Measurements from ENCODE around the gene TMEM45B. TPM values are rescaled to one million over a fixed set of nuclear protein-coding genes. Genes with fewer than 3 reads are reported as not detected.
A peak's percentile ranks its signal among the peaks of the same experiment; 100 is the strongest.

TMEM45B gene
- total RNA-seq, 5 donors from 2014 or later (not counting 1 experiment from before 2014, with no cell fraction given): 1.4 to 22.7 (median 14.3) TPM

GRCh38 chr11:129895126-129896041, 79.7 kb downstream of the TMEM45B start, which contains the start of gene NFRKB:
NFRKB (minus strand) TSS chr11:129895578; CDS start chr11:129892849, 2,729 bp downstream.
- Mint-ChIP-seq H3K27me3 (no peaks in the 10 kb centered on the region), H3K4me1 (peaks cover 32 to 50% (median 42%) of the 10 kb centered on the region in 3 donors), H3K36me3 (peaks cover 27% of the 10 kb centered on the region), H3K27ac (peak within 1 kb of the TSS; percentile 87 to 89), H3K4me3 (peak within 1 kb of the TSS; percentile 92 to 93 (median 93)), H3K9me3 (no peaks in the 10 kb centered on the region)
- Histone ChIP-seq H3K36me3 (ENCODE audit: control insufficient read depth in 2 of 2, extremely low read depth in 1 of 2, insufficient read depth in 1 of 2, low read length in 1 of 2) (peaks cover 0 to 22% of the 10 kb centered on the region in 2 donors), H3K27me3 (replicated peaks in 1 of 2; ENCODE audit: control insufficient read depth in 2 of 2, extremely low read depth in 1 of 2, insufficient read depth in 2 of 2, low read length in 1 of 2) (no peaks in the 10 kb centered on the region), H3K9me3 (no peaks in the 10 kb centered on the region), H3K27ac (ENCODE audit: low read length) (peak within 1 kb of the TSS; percentile 62), H3K4me3 (ENCODE audit: control insufficient read depth in 1 of 2, extremely low read depth in 1 of 2, low read length in 1 of 2) (peak within 1 kb of the TSS; percentile 85 to 89), H3K4me1 (ENCODE audit: control insufficient read depth in 1 of 2, extremely low read depth in 1 of 2, insufficient read depth in 2 of 2, low read length in 2 of 2) (peaks cover 11 to 19% of the 10 kb centered on the region in 2 experiments)
- ATAC-seq (replicated peaks in 1 of 4): peak; percentile 96 to 98 (median 96)
- peak; percentile 67 to 91 (median 82) for DNase-seq
- ChIA-PET CTCF (interaction anchor here in 1 of 2 donors (0.5 to 2.2 kb wide), 3 partner anchors 14 to 237 kb away, joined by 3 to 9 read pairs (median 3); no protein-coding TSS in a partner anchor), POLR2A (no interaction called here)
- 2% methylated on average over 76 of the region's 77 CpGs for WGBS (ENCODE audit: insufficient coverage)

GRCh38 chr11:129896062-129896461, 80.4 kb downstream of the TMEM45B start:
- H3K4me3 Mint-ChIP-seq: peak overlapping the region; percentile 92 to 93 (median 93)
- peak overlapping the region; percentile 51 for H3K27ac ChIP-seq (ENCODE audit: low read length)
- no peaks in the 10 kb centered on the region for H3K9me3 ChIP-seq
- H3K36me3 Mint-ChIP-seq: peaks cover 27% of the 10 kb centered on the region
- H3K36me3 ChIP-seq (ENCODE audit: control insufficient read depth in 2 of 2, extremely low read depth in 1 of 2, insufficient read depth in 1 of 2, low read length in 1 of 2): peaks cover 0 to 18% of the 10 kb centered on the region in 2 donors
- no peaks in the 10 kb centered on the region for H3K27me3 Mint-ChIP-seq
- H3K4me1 ChIP-seq (ENCODE audit: control insufficient read depth in 1 of 2, extremely low read depth in 1 of 2, insufficient read depth in 2 of 2, low read length in 2 of 2): peaks cover 11 to 19% of the 10 kb centered on the region in 2 experiments
- no peaks in the 10 kb centered on the region for H3K9me3 Mint-ChIP-seq
- no peaks in the 10 kb centered on the region for H3K27me3 ChIP-seq (replicated peaks in 1 of 2; ENCODE audit: control insufficient read depth in 2 of 2, extremely low read depth in 1 of 2, insufficient read depth in 2 of 2, low read length in 1 of 2)
- H3K27ac Mint-ChIP-seq: peak overlapping the region; percentile 81 to 87
- no peak for ATAC-seq (replicated peaks in 1 of 4)
- 40% methylated on average over 1 of the region's 9 CpGs for WGBS (ENCODE audit: insufficient coverage)
- ChIA-PET CTCF (interaction anchor here in 1 of 2 donors (0.5 to 2.2 kb wide), 2 partner anchors 40 to 236 kb away, joined by 3 to 9 read pairs; no protein-coding TSS in a partner anchor), POLR2A (no interaction called here)
- peak overlapping the region; percentile 71 to 89 for H3K4me3 ChIP-seq (ENCODE audit: control insufficient read depth in 1 of 2, extremely low read depth in 1 of 2, low read length in 1 of 2)
- DNase-seq: no peak
- H3K4me1 Mint-ChIP-seq: peaks cover 32 to 48% (median 42%) of the 10 kb centered on the region in 3 donors

GRCh38 chr11:129905402-129905801, 89.8 kb downstream of the TMEM45B start:
- no peaks in the 10 kb centered on the region for H3K9me3 ChIP-seq
- WGBS (ENCODE audit: insufficient coverage): 95% methylated on average over 7 of the region's 8 CpGs
- ChIA-PET CTCF (interaction anchor here in 1 of 2 donors (0.7 kb wide), 1 partner anchor 198 kb away, joined by 6 read pairs; no protein-coding TSS in a partner anchor), POLR2A (no interaction called here)
- H3K4me3 Mint-ChIP-seq: no peak overlapping the region
- no peaks in the 10 kb centered on the region for H3K27me3 Mint-ChIP-seq
- no peak overlapping the region for H3K4me3 ChIP-seq (ENCODE audit: control insufficient read depth in 1 of 2, extremely low read depth in 1 of 2, low read length in 1 of 2)
- no peaks in the 10 kb centered on the region for H3K4me1 ChIP-seq (ENCODE audit: control insufficient read depth in 1 of 2, extremely low read depth in 1 of 2, insufficient read depth in 2 of 2, low read length in 2 of 2)
- ATAC-seq (replicated peaks in 1 of 4) (no peak), DNase-seq (no peak)
- no peaks in the 10 kb centered on the region for H3K9me3 Mint-ChIP-seq
- H3K27me3 ChIP-seq (replicated peaks in 1 of 2; ENCODE audit: control insufficient read depth in 2 of 2, extremely low read depth in 1 of 2, insufficient read depth in 2 of 2, low read length in 1 of 2): no peaks in the 10 kb centered on the region
- no peak overlapping the region for H3K27ac Mint-ChIP-seq
- no peak overlapping the region for H3K27ac ChIP-seq (ENCODE audit: low read length)
- H3K36me3 Mint-ChIP-seq: peaks cover 48% of the 10 kb centered on the region
- H3K4me1 Mint-ChIP-seq: no peaks in the 10 kb centered on the region
- peaks cover 11 to 31% of the 10 kb centered on the region in 2 donors for H3K36me3 ChIP-seq (ENCODE audit: control insufficient read depth in 2 of 2, extremely low read depth in 1 of 2, insufficient read depth in 1 of 2, low read length in 1 of 2)

Other genes with a start within 250 kb of the TMEM45B start
- 10 to 100 TPM; 49.7 to 83.9 (median 65.9) TPM for gene NFRKB, start 79.7 kb downstream of the TMEM45B start, total RNA-seq
- 10 to 100 TPM in 4 of 5 donors, 1 to 10 TPM in 1; 10.0 to 15.6 (median 14.2) TPM for gene PRDM10, start 187.0 kb downstream of the TMEM45B start, total RNA-seq

All from T-cell (primary cell).